ENCODE results near the gene N4BP2L1.
"Not testable (repeated sequence)": the region's sequence is repeated elsewhere in the genome, so short reads cannot be mapped to it uniquely, and the experiment has no call there.

Gene N4BP2L1

GRCh38 chr13:32384702-32385101 lies 43.2 kb downstream of the N4BP2L1 start:
- no peak for DNase-seq

GRCh38 chr13:32383836-32384618 lies 43.9 kb downstream of the N4BP2L1 start:
- DNase-seq: no peak

DNA sequence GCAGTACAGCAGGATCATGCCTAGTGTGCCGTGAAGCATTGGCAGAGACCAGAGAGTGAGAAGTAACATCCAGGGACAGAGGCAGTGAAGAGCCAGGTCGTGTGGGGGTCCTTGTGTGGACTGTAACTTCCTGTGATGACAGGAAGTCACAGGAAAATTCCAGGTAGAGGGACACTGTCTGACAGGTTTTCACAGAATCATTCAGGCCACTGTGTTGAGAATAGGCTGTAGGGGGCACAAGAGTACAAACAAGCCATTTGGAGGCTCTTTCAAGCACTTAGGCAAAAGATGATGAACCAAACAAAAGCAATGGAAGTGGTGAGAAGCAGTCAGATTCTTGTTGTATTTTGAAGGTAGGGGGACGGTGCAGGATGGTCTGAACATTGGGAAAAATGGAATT lies 46.4 kb downstream of the N4BP2L1 start:
- peak; percentile 13 for DNase-seq

GRCh38 chr13:32378012-32378411 lies 49.9 kb downstream of the N4BP2L1 start:
- no peak for DNase-seq

DNA sequence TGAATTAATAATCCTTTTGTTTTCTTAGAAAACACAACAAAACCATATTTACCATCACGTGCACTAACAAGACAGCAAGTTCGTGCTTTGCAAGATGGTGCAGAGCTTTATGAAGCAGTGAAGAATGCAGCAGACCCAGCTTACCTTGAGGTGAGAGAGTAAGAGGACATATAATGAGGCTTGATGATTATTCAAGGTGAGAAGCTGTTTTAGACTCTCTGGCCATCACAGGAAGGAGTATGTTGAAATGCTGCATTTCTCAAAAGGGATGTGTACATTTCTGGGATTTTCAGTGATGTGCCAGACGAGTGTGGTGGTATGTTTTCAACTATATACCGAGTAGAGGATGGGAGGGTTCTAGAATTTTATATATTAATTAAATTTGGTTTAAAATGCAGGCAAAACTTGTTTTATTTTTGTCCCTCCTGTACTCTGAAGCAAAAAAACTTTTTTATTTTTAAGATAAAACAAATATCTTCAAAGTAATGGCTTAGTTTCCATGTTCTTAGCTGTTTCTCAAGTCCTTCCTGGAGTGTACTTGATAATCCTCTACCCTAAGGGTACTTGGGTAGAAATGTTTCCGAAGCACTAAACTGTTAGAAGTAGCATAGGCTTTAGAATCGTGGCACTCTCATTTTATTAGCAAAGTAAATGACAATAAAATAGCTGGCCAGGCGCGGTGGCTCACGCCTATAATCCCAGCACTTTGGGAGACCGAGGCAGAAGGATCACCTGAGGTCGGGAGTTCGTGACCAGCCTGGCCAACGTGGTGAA lies 51.1 kb downstream of the N4BP2L1 start:
- no peak for DNase-seq

DNA sequence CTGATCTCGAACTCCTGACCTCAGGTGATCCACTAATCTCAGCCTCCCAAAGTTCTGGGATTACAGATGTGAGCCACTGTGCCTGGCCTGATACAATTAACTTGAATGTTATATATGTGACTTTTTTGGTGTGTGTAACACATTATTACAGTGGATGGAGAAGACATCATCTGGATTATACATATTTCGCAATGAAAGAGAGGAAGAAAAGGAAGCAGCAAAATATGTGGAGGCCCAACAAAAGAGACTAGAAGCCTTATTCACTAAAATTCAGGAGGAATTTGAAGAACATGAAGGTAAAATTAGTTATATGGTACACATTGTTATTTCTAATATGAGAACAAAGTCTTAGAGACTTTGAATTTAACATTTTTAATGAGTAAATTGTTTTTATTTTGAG lies 57.1 kb downstream of the N4BP2L1 start:
- no peak for DNase-seq

DNA sequence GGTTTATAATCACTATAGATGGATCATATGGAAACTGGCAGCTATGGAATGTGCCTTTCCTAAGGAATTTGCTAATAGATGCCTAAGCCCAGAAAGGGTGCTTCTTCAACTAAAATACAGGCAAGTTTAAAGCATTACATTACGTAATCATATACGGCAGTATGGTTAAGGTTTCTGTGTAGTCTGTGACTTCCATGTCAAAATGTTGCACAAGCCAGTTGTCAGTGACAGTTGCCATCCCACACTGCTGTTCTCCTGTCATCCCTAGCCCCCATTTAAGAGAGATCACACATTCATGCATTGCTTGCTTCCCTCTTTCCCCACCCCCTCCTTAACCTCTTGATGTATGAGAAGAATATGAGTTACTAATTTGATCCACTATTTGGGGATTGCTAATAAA lies 65.4 kb downstream of the N4BP2L1 start:
- no peak for DNase-seq

- not testable (repeated sequence) for DNase-seq
Observed at GRCh38 chr13:32355935-32356334, 72.0 kb downstream of the N4BP2L1 start.

GRCh38 chr13:32354040-32354439 lies 73.9 kb downstream of the N4BP2L1 start:
- no peak for DNase-seq

DNA sequence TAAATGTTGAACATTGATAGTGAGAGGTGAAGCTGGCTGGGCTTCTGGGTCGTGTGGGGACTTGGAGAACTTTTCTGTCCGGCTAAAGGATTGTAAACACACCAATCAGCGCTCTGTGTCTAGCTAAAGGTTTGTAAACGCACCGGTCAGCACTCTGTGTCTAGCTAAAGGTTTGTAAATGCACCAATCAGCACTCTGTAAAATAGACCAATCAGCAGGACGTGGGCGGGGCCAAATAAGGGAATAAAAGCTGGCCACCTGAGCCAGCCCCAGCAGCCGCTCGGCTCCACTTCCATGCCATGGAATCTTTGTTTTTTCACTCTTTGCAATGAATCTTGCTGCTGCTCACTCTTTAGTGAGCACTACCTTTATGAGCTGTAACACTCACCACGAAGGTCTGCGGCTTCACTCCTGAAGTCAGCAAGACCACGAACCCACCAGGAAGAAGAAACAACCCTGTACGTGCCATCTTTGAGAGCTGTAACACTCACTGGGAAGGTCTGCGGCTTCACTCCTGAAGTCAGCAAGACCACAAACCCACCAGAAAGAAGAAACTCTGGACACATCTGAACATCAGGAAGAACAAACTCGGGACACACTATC lies 77.0 kb downstream of the N4BP2L1 start:
- DNase-seq: peak; percentile 2

Measured in activated CD4-positive, alpha-beta T cell treated with anti-CD3 and anti-CD28 coated beads, Interleukin-2, Interleukin-6, amounts not matched to agents 100 ng/mL and 50 ng/mL, durations not matched to agents 16 hours and 8 hours (primary cell).